GF-D8 (cell line): ENCODE data around the gene COL21A1.

Experiments
- DNase-seq: peaks from one replicate; lab custom pipeline; 2025; lab: John Stamatoyannopoulos, UW

Gene COL21A1

GRCh38 chr6:56009636-56010035 is 237.7 kb downstream of the COL21A1 start:
- no peak for DNase-seq
